Choroid plexus epithelial cell (primary cell): Measurements from ENCODE around the gene WAS.
A peak's percentile ranks its signal among the peaks of the same experiment; 100 is the strongest.
"Not testable (repeated sequence)": the region's sequence is repeated elsewhere in the genome, so short reads cannot be mapped to it uniquely, and the experiment has no call there.

ENCODE experiments used
- DNase-seq: peaks from one replicate; pipeline ENCODE4 v3.0.0-alpha.2; 2010; ENCODE audit warnings: low read depth
- H3K4me3 ChIP-seq: 2 replicates; pipeline ENCODE4 v1.5.1; 2011; ENCODE audit warnings: low read depth, mild to moderate bottlenecking, control low read depth, low read length, moderate library complexity
- TF ChIP-seq, protein P1 (sequence below): conservative IDR thresholded peaks from 2 replicates; pipeline ENCODE4 v1.5.1; 2011; ENCODE audit warnings: low read depth, mild to moderate bottlenecking, control low read depth, inconsistent platforms, low read length, moderate library complexity

Gene WAS

DNA sequence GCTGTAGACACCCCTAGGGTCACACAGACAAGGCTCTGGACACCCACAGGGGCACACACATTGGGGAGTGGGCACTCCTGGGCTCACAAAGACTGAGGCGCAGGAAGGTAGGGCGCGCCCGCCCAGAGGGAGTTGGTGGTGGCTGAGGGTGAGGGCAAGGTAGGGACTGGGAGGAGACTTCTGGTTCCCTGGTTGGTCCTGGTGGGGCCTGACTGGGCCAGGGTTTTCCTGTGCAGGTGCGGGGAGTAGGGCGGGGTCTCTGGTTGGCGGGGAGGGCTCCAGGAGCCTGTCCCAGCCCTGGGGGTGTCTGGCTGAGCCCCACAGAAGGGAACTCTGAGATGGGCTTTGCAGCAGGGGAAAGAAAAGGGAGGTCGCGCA lies 6.7 kb upstream of the WAS start:
- no peak for DNase-seq
- TF ChIP-seq, protein P1, sequence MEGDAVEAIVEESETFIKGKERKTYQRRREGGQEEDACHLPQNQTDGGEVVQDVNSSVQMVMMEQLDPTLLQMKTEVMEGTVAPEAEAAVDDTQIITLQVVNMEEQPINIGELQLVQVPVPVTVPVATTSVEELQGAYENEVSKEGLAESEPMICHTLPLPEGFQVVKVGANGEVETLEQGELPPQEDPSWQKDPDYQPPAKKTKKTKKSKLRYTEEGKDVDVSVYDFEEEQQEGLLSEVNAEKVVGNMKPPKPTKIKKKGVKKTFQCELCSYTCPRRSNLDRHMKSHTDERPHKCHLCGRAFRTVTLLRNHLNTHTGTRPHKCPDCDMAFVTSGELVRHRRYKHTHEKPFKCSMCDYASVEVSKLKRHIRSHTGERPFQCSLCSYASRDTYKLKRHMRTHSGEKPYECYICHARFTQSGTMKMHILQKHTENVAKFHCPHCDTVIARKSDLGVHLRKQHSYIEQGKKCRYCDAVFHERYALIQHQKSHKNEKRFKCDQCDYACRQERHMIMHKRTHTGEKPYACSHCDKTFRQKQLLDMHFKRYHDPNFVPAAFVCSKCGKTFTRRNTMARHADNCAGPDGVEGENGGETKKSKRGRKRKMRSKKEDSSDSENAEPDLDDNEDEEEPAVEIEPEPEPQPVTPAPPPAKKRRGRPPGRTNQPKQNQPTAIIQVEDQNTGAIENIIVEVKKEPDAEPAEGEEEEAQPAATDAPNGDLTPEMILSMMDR = no peak

DNA sequence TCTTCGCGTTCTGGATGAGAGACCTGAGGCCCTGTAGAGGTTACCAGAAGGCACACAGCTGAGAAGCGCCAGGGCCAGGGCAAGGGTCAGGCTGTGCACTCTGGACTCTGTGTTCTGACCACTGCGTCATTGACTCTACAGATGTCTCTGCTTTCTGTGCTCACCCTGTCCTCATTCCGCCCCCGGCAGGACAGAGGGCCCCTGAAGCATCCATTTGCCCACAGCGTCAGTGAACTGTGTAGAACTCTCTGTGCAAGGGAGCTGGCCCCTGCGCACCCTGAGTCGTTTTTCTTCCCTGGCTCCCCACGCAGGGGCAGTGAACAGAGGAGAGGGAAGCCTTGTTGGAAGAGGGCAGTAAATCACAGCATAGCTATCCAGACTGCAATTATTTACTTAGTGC lies 6.1 kb upstream of the WAS start:
- H3K4me3 ChIP-seq = no peak overlapping the region
- TF ChIP-seq, protein P1 = no peak
- no peak for DNase-seq

More for the DNA sequence above, 6.7 kb upstream of the WAS start:
- peak overlapping the region; percentile 67 for H3K4me3 ChIP-seq

DNA sequence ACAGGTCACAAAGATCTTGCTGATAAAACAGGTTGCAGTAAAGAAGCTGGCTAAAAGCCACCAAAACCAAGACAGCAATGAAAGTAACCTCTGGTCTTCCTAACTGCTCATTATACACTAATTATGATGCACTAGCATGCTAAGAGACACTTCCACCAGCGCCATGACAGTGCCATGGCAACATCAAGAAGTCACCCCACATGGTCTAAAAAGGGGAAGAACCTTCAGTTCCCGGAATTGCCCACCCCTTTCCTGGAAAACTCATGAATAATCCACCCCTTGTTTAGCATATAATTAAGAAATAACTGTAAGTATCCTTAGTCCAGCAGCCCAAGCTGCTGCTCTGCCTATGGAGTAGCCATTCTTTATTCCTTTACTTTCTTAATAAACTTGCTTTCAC lies 3.1 kb upstream of the WAS start:
- DNase-seq = not testable (repeated sequence)

DNA sequence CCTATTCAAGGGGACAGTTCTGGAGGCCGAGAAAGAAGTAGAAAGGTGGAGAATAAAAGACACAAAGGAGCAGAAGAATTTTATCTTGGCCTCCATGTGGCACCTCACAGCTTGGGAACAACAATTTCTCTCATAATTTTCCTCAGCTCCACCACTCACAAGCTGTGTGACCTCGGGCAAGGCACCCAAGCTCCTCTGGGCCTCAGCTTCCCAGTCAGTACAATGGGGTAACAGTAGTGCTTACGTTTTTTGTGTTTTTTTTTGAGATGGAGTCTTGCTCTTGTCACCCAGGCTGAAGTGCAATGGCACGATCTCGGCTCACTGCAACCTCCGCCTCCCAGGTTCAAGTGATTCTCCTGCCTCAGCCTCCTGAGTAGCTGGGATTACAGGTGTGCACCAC lies 2.7 kb upstream of the WAS start:
- not testable (repeated sequence) for H3K4me3 ChIP-seq, DNase-seq

More for the DNA sequence above, 3.1 kb upstream of the WAS start:
- H3K4me3 ChIP-seq = not testable (repeated sequence)

DNA sequence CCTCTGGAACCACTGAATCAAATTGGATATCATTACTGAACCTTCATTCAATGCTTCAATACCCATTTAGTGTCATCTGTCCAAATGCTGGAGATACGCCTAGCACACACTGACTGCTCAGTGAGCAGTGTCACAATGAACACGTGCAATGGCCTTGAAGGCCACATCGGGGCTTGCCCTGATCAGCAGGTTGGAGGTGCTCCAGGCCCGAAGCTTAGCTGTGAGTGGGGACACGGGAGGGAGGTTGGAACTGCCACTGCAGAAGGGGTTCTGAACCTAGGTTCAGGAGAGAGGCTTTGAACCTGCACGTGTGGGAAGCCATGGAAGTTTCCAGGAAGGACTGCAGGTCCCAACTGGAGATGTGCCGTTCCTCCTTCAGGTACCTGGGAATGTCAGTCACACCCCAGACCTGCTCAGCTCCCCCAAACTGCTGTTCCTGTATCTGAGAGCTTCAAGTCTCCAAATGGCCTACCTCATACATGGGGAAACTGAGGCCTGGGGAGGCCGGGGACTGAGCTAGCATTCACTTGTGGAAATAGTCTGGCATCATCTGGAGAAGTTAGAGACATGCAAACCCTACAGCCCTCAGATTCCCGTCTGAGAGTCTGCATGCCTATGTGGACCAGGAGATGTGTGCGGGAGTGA lies 1.9 kb upstream of the WAS start:
- no peak overlapping the region for H3K4me3 ChIP-seq
- TF ChIP-seq, protein P1 = no peak
- no peak for DNase-seq

DNA sequence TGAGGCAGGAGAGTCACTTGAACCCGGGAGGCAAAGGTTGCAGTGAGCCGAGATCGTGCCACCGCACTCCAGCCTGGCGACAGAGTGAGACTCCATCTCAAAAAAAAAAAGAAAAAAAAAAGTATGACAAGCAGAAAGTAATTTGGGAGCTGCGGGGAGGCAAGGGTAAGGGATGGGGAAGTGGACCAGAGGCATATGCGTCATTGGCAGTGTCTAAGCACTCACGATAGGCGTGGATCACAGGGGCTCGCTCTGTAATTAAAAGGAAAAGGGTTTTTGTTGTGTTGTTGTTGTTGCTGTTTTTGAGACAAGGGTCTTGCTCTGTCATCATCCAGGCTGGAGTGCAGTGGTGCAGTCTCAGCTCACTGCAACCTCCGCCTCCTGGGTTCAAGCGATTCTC lies 804 bp upstream of the WAS start:
- not testable (repeated sequence) for DNase-seq, H3K4me3 ChIP-seq

DNA sequence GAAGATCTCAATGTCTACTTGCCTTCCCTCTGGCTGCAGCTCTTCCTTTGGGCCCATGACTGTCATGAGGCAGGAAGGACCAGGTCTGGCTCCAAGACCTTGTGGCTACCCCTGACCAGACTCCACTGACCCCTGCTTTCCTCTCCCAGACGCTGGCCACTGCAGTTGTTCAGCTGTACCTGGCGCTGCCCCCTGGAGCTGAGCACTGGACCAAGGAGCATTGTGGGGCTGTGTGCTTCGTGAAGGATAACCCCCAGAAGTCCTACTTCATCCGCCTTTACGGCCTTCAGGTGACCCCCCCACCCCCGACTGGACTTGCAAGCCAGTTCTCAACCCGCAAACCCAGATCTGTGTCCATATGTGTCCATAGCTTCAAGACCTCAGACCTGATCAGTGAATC lies 535 bp downstream of the WAS start:
- TF ChIP-seq, protein P1 = no peak
- no peak overlapping the region for H3K4me3 ChIP-seq
- DNase-seq = no peak

DNA sequence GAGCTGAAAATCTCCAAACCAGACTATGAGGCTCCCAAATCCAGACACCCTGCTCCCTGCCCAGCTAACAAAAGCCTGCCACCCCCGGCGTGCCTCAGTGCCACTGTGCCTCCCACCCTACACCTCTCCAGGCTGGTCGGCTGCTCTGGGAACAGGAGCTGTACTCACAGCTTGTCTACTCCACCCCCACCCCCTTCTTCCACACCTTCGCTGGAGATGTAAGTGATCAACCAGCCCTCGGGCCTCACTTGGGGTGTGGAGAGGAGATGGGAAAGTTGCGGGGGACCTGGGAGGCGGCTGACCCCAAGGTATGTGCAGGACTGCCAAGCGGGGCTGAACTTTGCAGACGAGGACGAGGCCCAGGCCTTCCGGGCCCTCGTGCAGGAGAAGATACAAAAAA lies 1.8 kb downstream of the WAS start:
- no peak for DNase-seq
- no peak overlapping the region for H3K4me3 ChIP-seq
- TF ChIP-seq, protein P1 = no peak

DNA sequence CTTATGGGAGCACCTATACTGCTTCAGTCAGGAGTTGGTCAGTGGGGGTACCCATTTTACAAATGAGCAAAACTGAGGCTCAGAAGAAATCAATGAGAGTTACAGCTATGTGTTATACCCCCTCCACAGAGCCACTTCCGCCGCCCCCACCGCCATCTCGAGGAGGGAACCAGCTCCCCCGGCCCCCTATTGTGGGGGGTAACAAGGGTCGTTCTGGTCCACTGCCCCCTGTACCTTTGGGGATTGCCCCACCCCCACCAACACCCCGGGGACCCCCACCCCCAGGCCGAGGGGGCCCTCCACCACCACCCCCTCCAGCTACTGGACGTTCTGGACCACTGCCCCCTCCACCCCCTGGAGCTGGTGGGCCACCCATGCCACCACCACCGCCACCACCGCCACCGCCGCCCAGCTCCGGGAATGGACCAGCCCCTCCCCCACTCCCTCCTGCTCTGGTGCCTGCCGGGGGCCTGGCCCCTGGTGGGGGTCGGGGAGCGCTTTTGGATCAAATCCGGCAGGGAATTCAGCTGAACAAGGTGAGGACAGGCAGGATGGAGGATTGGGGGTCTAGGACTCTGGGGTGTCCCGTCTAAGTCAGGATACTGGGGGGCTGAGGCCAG lies 5.0 kb downstream of the WAS start:
- no peak overlapping the region for H3K4me3 ChIP-seq
- TF ChIP-seq, protein P1 = no peak
- DNase-seq = no peak
